ACC112 (cell line): ENCODE results near the gene C1QTNF12.
A peak's percentile ranks its signal among the peaks of the same experiment; 100 is the strongest.

Experiments used
- H2AFZ ChIP-seq: fragments of 200-600 bp; sonication (generic); one replicate; pipeline ENCODE4 v1.6.0; 2017; ENCODE audit warnings: antibody characterized with exemption, low read length; ENCODE audit not compliant: unreplicated experiment
- H3K27ac ChIP-seq: fragments of 200-600 bp; sonication (generic); 2 replicates; pipeline ENCODE4 v1.5.1; 2014; ENCODE audit warnings: low read depth, mild to moderate bottlenecking, antibody characterized with exemption, low read length, moderate library complexity
- H3K27me3 ChIP-seq: fragments of 200-600 bp; sonication (generic); 2 replicates; pipeline ENCODE4 v1.6.1; 2014; ENCODE audit warnings: mild to moderate bottlenecking, antibody characterized with exemption, low read length, moderate library complexity, mixed read lengths; ENCODE audit not compliant: insufficient read depth
- H3K36me3 ChIP-seq: fragments of 200-600 bp; sonication (generic); 2 replicates; pipeline ENCODE4 v1.6.1; 2016; ENCODE audit warnings: mild to moderate bottlenecking, antibody characterized with exemption, low read length, moderate library complexity, mixed read lengths; ENCODE audit not compliant: insufficient read depth
- H3K4me1 ChIP-seq: fragments of 200-600 bp; sonication (generic); one replicate; pipeline ENCODE4 v1.6.1; 2016; ENCODE audit warnings: low read length, mixed read lengths; ENCODE audit not compliant: insufficient read depth, unreplicated experiment, control insufficient read depth
- H3K4me3 ChIP-seq: fragments of 200-600 bp; sonication (generic); 2 replicates; pipeline ENCODE4 v1.5.1; 2014; ENCODE audit warnings: mild to moderate bottlenecking, low read depth, low read length
- H3K79me2 ChIP-seq: fragments of 200-600 bp; sonication (generic); one replicate; pipeline ENCODE4 v1.6.0; 2016; ENCODE audit warnings: low read length; ENCODE audit not compliant: control insufficient read depth, unreplicated experiment, insufficient read depth

C1QTNF12 gene

GRCh38 chr1:1279028-1279427, 32.5 kb upstream of the C1QTNF12 start:
- H3K27ac ChIP-seq, result no peak overlapping the region
- H3K27me3 ChIP-seq, result no peaks in the 10 kb centered on the region
- H3K79me2 ChIP-seq, result no peaks in the 10 kb centered on the region
- H3K4me1 ChIP-seq, result peaks cover 3% of the 10 kb centered on the region
- no peaks in the 10 kb centered on the region for H3K36me3 ChIP-seq
- H3K4me3 ChIP-seq, result no peak overlapping the region
- H2AFZ ChIP-seq, result no peak overlapping the region

- no peak overlapping the region for H2AFZ ChIP-seq
- peaks cover under 1% of the 10 kb centered on the region for H3K79me2 ChIP-seq
- H3K27me3 ChIP-seq, result no peaks in the 10 kb centered on the region
- H3K36me3 ChIP-seq, result no peaks in the 10 kb centered on the region
- H3K27ac ChIP-seq, result no peak overlapping the region
- H3K4me3 ChIP-seq, result no peak overlapping the region
- peaks cover 3% of the 10 kb centered on the region for H3K4me1 ChIP-seq
Measured at GRCh38 chr1:1278620-1279019, 32.1 kb upstream of the C1QTNF12 start.

- H3K4me3 ChIP-seq, result no peak overlapping the region
- peaks cover 16% of the 10 kb centered on the region for H3K4me1 ChIP-seq
- no peaks in the 10 kb centered on the region for H3K27me3 ChIP-seq
- peaks cover 27% of the 10 kb centered on the region for H3K79me2 ChIP-seq
- H3K36me3 ChIP-seq, result no peaks in the 10 kb centered on the region
- H2AFZ ChIP-seq, result no peak overlapping the region
- no peak overlapping the region for H3K27ac ChIP-seq
Measured at GRCh38 chr1:1275836-1276235, 29.3 kb upstream of the C1QTNF12 start.

- H3K79me2 ChIP-seq, result peaks cover 36% of the 10 kb centered on the region
- no peaks in the 10 kb centered on the region for H3K36me3 ChIP-seq
- H3K4me1 ChIP-seq, result peaks cover 25% of the 10 kb centered on the region
- no peak overlapping the region for H3K27ac ChIP-seq
- H3K4me3 ChIP-seq, result peak overlapping the region; percentile 83
- H3K27me3 ChIP-seq, result no peaks in the 10 kb centered on the region
- no peak overlapping the region for H2AFZ ChIP-seq
Measured at GRCh38 chr1:1274931-1275431, 28.5 kb upstream of the C1QTNF12 start.

- H3K36me3 ChIP-seq, result no peaks in the 10 kb centered on the region
- peak overlapping the region; percentile 83 for H3K4me3 ChIP-seq
- peaks cover 28% of the 10 kb centered on the region for H3K4me1 ChIP-seq
- H3K79me2 ChIP-seq, result peaks cover 40% of the 10 kb centered on the region
- no peaks in the 10 kb centered on the region for H3K27me3 ChIP-seq
- H2AFZ ChIP-seq, result peak overlapping the region; percentile 80
- H3K27ac ChIP-seq, result no peak overlapping the region
Measured at GRCh38 chr1:1274299-1274930, 27.9 kb upstream of the C1QTNF12 start.

- Histone ChIP-seq H3K4me1 (peaks cover 28% of the 10 kb centered on the region), H2AFZ (peak within 1 kb of the TSS; percentile 80), H3K36me3 (no peaks in the 10 kb centered on the region), H3K27ac (peak within 1 kb of the TSS; percentile 72), H3K79me2 (peaks cover 43% of the 10 kb centered on the region), H3K4me3 (peak within 1 kb of the TSS; percentile 83), H3K27me3 (no peaks in the 10 kb centered on the region)
Measured at GRCh38 chr1:1273512-1274298, 27.2 kb upstream of the C1QTNF12 start, which contains the start of gene UBE2J2. UBE2J2 (minus strand) TSS chr1:1273854; CDS start chr1:1267992, 5,862 bp downstream.

GRCh38 chr1:1273209-1273511, 26.6 kb upstream of the C1QTNF12 start:
- no peaks in the 10 kb centered on the region for H3K27me3 ChIP-seq
- H3K36me3 ChIP-seq, result no peaks in the 10 kb centered on the region
- peaks cover 28% of the 10 kb centered on the region for H3K4me1 ChIP-seq
- H3K79me2 ChIP-seq, result peaks cover 49% of the 10 kb centered on the region
- peak overlapping the region; percentile 83 for H3K4me3 ChIP-seq
- H3K27ac ChIP-seq, result peak overlapping the region; percentile 72
- H2AFZ ChIP-seq, result peak overlapping the region; percentile 56

- H3K27ac ChIP-seq, result peak overlapping the region; percentile 72
- H3K4me1 ChIP-seq, result peaks cover 28% of the 10 kb centered on the region
- no peak overlapping the region for H2AFZ ChIP-seq
- peak overlapping the region; percentile 83 for H3K4me3 ChIP-seq
- no peaks in the 10 kb centered on the region for H3K36me3 ChIP-seq
- H3K27me3 ChIP-seq, result no peaks in the 10 kb centered on the region
- H3K79me2 ChIP-seq, result peaks cover 54% of the 10 kb centered on the region
Measured at GRCh38 chr1:1272341-1273208, 26.1 kb upstream of the C1QTNF12 start.

- Histone ChIP-seq H3K4me1 (peaks cover 33% of the 10 kb centered on the region), H2AFZ (no peak overlapping the region), H3K79me2 (peaks cover 61% of the 10 kb centered on the region), H3K36me3 (no peaks in the 10 kb centered on the region), H3K4me3 (peak overlapping the region; percentile 59), H3K27ac (peak overlapping the region; percentile 51), H3K27me3 (no peaks in the 10 kb centered on the region)
Measured at GRCh38 chr1:1270813-1271212, 24.3 kb upstream of the C1QTNF12 start.

GRCh38 chr1:1268284-1268682, 21.8 kb upstream of the C1QTNF12 start:
- H3K27ac ChIP-seq, result no peak overlapping the region
- H3K4me3 ChIP-seq, result no peak overlapping the region
- H3K79me2 ChIP-seq, result peaks cover 62% of the 10 kb centered on the region
- no peaks in the 10 kb centered on the region for H3K27me3 ChIP-seq
- no peak overlapping the region for H2AFZ ChIP-seq
- 0 out of 2 replicates have a peak, but pooled peaks cover 2% of the 10 kb centered on the region for H3K36me3 ChIP-seq
- H3K4me1 ChIP-seq, result peaks cover 48% of the 10 kb centered on the region
